ENCODE results near the gene CEP85L.

The CEP85L gene

GRCh38 chr6:118663993-118664985 lies 12.9 kb upstream of the CEP85L start:
- TF ChIP-seq, protein P1, sequence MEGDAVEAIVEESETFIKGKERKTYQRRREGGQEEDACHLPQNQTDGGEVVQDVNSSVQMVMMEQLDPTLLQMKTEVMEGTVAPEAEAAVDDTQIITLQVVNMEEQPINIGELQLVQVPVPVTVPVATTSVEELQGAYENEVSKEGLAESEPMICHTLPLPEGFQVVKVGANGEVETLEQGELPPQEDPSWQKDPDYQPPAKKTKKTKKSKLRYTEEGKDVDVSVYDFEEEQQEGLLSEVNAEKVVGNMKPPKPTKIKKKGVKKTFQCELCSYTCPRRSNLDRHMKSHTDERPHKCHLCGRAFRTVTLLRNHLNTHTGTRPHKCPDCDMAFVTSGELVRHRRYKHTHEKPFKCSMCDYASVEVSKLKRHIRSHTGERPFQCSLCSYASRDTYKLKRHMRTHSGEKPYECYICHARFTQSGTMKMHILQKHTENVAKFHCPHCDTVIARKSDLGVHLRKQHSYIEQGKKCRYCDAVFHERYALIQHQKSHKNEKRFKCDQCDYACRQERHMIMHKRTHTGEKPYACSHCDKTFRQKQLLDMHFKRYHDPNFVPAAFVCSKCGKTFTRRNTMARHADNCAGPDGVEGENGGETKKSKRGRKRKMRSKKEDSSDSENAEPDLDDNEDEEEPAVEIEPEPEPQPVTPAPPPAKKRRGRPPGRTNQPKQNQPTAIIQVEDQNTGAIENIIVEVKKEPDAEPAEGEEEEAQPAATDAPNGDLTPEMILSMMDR (IDR thresholded peaks at IDR 0.05; ENCODE audit: insufficient read depth, low read depth, low read length, missing control alignments) = no peak
- no peak for DNase-seq (ENCODE audit: low read depth)
- peak overlapping the region; percentile 59 for H3K4me3 ChIP-seq (ENCODE audit: low read depth, low read length)

DNA sequence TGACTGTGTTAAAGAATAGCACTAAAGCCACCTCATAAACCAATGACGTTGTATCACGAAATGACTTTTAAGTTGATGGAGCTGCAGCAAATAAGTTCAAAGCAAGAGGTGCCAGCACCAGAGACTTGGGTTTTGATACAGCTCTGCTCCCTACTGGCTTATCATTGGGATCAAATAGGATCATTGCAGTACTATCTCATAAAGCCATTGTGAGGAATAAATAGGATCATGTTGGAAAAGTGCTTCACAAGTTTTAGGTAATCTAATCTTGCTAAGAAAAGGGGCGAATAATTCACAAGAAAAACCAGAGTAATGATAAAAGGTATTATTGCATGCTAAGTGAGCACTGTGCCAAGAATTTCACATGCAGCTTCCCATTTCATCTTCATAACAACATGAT lies 10.4 kb upstream of the CEP85L start:
- TF ChIP-seq, protein P1 (IDR thresholded peaks at IDR 0.05; ENCODE audit: insufficient read depth, low read depth, low read length, missing control alignments) = no peak
- no peak overlapping the region for H3K4me3 ChIP-seq (ENCODE audit: low read depth, low read length)
- no peak for DNase-seq (ENCODE audit: low read depth)

DNA sequence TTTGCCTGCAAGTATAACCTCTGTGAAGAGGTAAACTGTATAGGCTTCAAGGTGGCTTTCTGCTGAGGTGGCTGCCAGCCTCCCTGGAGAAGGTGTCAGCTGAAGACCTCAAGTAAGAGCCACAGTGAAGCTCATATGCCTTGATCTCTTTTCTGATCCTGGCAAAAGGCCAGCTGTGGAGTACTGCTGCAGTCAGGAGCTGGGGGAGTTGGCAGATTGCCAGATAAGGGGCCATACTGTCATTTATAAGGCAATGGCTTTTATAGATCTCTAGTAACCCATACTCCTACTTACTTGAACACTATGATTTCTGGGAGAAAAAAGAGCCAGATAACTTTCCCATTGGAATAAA lies 8.8 kb upstream of the CEP85L start:
- no peak for DNase-seq (ENCODE audit: low read depth)
- TF ChIP-seq, protein P1 (IDR thresholded peaks at IDR 0.05; ENCODE audit: insufficient read depth, low read depth, low read length, missing control alignments) = no peak
- H3K4me3 ChIP-seq (ENCODE audit: low read depth, low read length) = no peak overlapping the region

DNA sequence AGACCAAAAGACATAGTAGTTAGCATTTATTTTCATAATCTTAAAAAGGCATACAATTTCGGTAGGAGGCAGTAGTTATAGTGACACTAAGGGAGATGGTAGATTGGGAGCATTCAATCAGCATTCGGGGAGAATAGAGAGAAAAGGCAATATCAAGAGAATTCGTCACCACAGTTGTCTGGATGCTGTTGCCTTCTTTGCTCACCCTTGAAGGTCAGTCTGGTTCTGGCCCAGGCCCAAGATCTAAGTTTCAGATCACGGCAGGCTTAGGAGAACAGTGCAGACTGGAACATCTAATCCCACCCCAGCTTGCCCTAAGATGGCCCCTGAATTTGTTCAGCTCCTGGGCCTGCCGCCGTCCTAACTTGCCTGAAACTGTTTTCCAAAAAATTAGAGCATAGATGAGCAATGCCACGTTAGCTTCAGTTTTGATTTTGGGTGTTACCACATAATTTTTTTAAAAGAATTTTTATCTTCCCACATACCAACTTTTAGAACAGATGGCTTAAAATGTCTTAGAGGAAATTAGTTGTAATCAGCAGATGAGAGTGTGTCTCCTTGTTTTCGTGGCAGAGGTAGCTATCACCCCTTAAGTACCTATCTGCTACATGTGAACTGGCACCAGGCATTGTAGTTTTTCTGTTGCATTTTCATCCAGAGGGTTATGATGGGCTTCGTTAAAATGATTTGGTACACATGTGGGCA lies 8.3 kb upstream of the CEP85L start:
- no peak for DNase-seq (ENCODE audit: low read depth)
- H3K4me3 ChIP-seq (ENCODE audit: low read depth, low read length) = no peak overlapping the region
- TF ChIP-seq, protein P1 (IDR thresholded peaks at IDR 0.05; ENCODE audit: insufficient read depth, low read depth, low read length, missing control alignments) = no peak

DNA sequence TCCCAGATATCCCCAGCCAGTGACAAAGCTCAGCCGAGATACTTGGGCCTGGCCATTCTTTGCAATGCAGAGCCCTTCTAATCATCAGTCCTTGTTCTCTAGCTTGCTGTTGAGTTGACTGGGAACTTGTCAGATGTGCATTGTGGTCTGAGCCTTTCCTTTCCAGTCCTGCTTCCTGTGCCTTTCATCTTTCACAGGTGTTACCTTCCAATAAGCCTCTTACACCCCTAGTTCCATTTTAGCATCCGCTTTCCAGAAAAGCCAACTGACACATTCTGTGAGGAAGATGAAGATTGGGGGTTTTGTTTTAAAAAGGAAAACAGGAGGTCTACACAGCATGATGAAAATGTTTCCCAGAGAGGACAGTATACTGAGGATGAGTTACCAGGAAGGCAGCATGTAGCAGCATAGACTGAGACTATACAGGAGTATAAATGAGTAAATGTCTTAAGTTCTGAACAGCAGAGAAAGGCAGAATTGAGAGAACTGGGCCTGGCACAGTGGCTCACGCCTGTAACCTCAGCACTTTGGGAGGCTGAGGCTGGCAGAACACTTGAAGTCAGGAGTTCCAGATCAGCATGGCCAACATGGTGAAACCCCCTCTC lies 5.6 kb upstream of the CEP85L start:
- TF ChIP-seq, protein P1 (IDR thresholded peaks at IDR 0.05; ENCODE audit: insufficient read depth, low read depth, low read length, missing control alignments) = no peak
- no peak overlapping the region for H3K4me3 ChIP-seq (ENCODE audit: low read depth, low read length)
- no peak for DNase-seq (ENCODE audit: low read depth)

- TF ChIP-seq, protein P1 (IDR thresholded peaks at IDR 0.05; ENCODE audit: insufficient read depth, low read depth, low read length, missing control alignments) = no peak
- DNase-seq (ENCODE audit: low read depth) = no peak
- H3K4me3 ChIP-seq (ENCODE audit: low read depth, low read length) = peak overlapping the region; percentile 95
Observed at GRCh38 chr6:118652051-118652615, 742 bp upstream of the CEP85L start.

All from GM12865 (cell line).